ENCODE results near the gene PRKCQ.

GRCh38 chr10:6609625-6610024 is 29.5 kb upstream of the PRKCQ start:
- TF ChIP-seq CTCF (IDR thresholded peaks at IDR 0.05) (no peak), POLR2A (IDR thresholded peaks at IDR 0.05) (no peak)

Data from uterus (tissue), 2 donors.